T-helper 1 cell treated with Interleukin-12 subunit alpha and Interleukin-12 subunit beta and Interleukin-4 antibody, amounts not matched to agents 30 ng/mL and 1 ng/mL, for 36 hours (primary cell): ENCODE results near the gene PKP1. TPM values are rescaled to one million over a fixed set of nuclear protein-coding genes. Genes with fewer than 3 reads are reported as not detected.

ENCODE experiments used
- intact Hi-C: fragments of 100-400 bp; cut with micrococcal nuclease; formaldehyde crosslinking; loops from one replicate; pipeline ENCODE4 v1.15.1; 2024
- total RNA-seq: library from RNA; stranded (reverse); gene quantifications from 2 replicates; pipeline ENCODE4 v1.2.3, GENCODE V29; 2022

The PKP1 gene
- total RNA-seq, 1 donor from 2014 or later, result not detected

GRCh38 chr1:201361652-201362504 lies 78.6 kb downstream of the PKP1 start:
- intact Hi-C loops, result loop anchor here (1.0 kb wide), 1 partner anchor 108 kb away; no protein-coding TSS in a partner anchor

- intact Hi-C loops, result no loop called here
These were observed 79.6 kb downstream of the PKP1 start for GRCh38 chr1:201362906-201363305.

- intact Hi-C loops, result no loop called here
These were observed 80.2 kb downstream of the PKP1 start for GRCh38 chr1:201363467-201363866.

GRCh38 chr1:201364808-201365105 lies 81.5 kb downstream of the PKP1 start:
- intact Hi-C loops, result no loop called here

- intact Hi-C loops, result no loop called here
These were observed 81.9 kb downstream of the PKP1 start for GRCh38 chr1:201365251-201365650.

- intact Hi-C loops, result no loop called here
These were observed 83.4 kb downstream of the PKP1 start for GRCh38 chr1:201366696-201367095.

- intact Hi-C loops, result no loop called here
These were observed 85.9 kb downstream of the PKP1 start for GRCh38 chr1:201369209-201369608.

GRCh38 chr1:201370500-201370899 lies 87.2 kb downstream of the PKP1 start:
- intact Hi-C loops, result no loop called here

- intact Hi-C loops, result no loop called here
These were observed 88.0 kb downstream of the PKP1 start for GRCh38 chr1:201371276-201371675.

GRCh38 chr1:201371792-201372191 lies 88.5 kb downstream of the PKP1 start:
- intact Hi-C loops, result no loop called here

- intact Hi-C loops, result no loop called here
These were observed 91.1 kb downstream of the PKP1 start for GRCh38 chr1:201374364-201374763.

- intact Hi-C loops, result no loop called here
These were observed 91.9 kb downstream of the PKP1 start for GRCh38 chr1:201375169-201375568.

GRCh38 chr1:201376107-201376463 lies 92.8 kb downstream of the PKP1 start:
- intact Hi-C loops, result no loop called here

GRCh38 chr1:201376464-201377374 lies 93.4 kb downstream of the PKP1 start:
- intact Hi-C loops, result no loop called here

- intact Hi-C loops, result no loop called here
These were observed 94.3 kb downstream of the PKP1 start, which contains the start of gene TNNT2 for GRCh38 chr1:201377611-201378092. TSS of gene TNNT2 (minus strand) at chr1:201377680. CDS start at chr1:201373254, 4,426 bp downstream.

GRCh38 chr1:201378804-201379203 lies 95.5 kb downstream of the PKP1 start:
- intact Hi-C loops, result no loop called here

GRCh38 chr1:201379733-201380242 lies 96.5 kb downstream of the PKP1 start:
- intact Hi-C loops, result no loop called here

- intact Hi-C loops, result no loop called here
These were observed 97.8 kb downstream of the PKP1 start for GRCh38 chr1:201381130-201381529.
